H1 (cell line): Measurements from ENCODE around the gene CCDC14. TPM values are rescaled to one million over a fixed set of nuclear protein-coding genes. Genes with fewer than 3 reads are reported as not detected.

Source experiments
- CTCF ChIA-PET: fragments of 300-600 bp; sonication (Branson Sonifier 250); formaldehyde crosslinking; loops from one replicate; lab custom pipeline; 2021; ENCODE audit not compliant: partially characterized antibody; lab: Charles Lee
- POLR2A ChIA-PET: fragments of 300-600 bp; sonication (Branson Sonifier 250); formaldehyde crosslinking; loops from one replicate; lab custom pipeline; 2021; ENCODE audit warnings: inconsistent platforms; ENCODE audit not compliant: partially characterized antibody; lab: Charles Lee
- DNase-seq, 2 experiments: peaks; one replicate each; pipeline versions ENCODE4 v3.0.0 to v3.0.0-alpha.2; 2010 to 2022; ENCODE audit warnings: low spot score in 2 of 2, low read depth in 1 of 2, mixed read lengths in 1 of 2
- FAIRE-seq: peaks from 2 replicates; lab custom pipeline; 2011; peaks lifted over from hg19 to GRCh38; lab: Jason Lieb, UNC
- H2AFZ ChIP-seq: 2 replicates; pipeline ENCODE4 v1.8.1; 2012; ENCODE audit warnings: low read length, inconsistent platforms
- H2AK5ac ChIP-seq: 2 replicates; pipeline ENCODE4 v1.6.1; 2013; ENCODE audit warnings: low read depth, low read length
- H2BK120ac ChIP-seq: replicated peaks from 2 replicates; pipeline ENCODE3; 2013; ENCODE audit warnings: low read depth, low read length, inconsistent platforms
- H2BK12ac ChIP-seq: 2 replicates; pipeline ENCODE4 v1.6.1; 2013; ENCODE audit warnings: low read depth, low read length
- H2BK15ac ChIP-seq: 2 replicates; pipeline ENCODE4 v1.6.1; 2013; ENCODE audit warnings: low read length
- H2BK20ac ChIP-seq: 2 replicates; pipeline ENCODE4 v1.6.1; 2013; ENCODE audit warnings: low read length
- H2BK5ac ChIP-seq: 2 replicates; pipeline ENCODE4 v1.6.1; 2013; ENCODE audit warnings: low read depth, low read length
- H3K14ac ChIP-seq: 2 replicates; pipeline ENCODE4 v1.6.1; 2013; ENCODE audit warnings: inconsistent platforms; ENCODE audit not compliant: insufficient read length
- H3K18ac ChIP-seq: 2 replicates; pipeline ENCODE4 v1.6.1; 2013; ENCODE audit warnings: low read length; ENCODE audit errors: extremely low read depth
- H3K23ac ChIP-seq: 2 replicates; pipeline ENCODE4 v1.6.1; 2013; ENCODE audit warnings: inconsistent platforms; ENCODE audit not compliant: insufficient read length
- H3K23me2 ChIP-seq: 2 replicates; pipeline ENCODE4 v1.6.1; 2013; ENCODE audit warnings: low read depth, low read length
- H3K27ac ChIP-seq: 2 replicates; pipeline ENCODE4 v1.6.1; 2011; ENCODE audit warnings: low read depth, low read length, inconsistent platforms
- H3K27me3 ChIP-seq, 4 experiments: replicated peaks in 1 of 4; 1 replicate in 1 of 4; 2 replicates in 3 of 4; pipeline versions ENCODE4 v1.6.1 to v1.8.1; 2011 to 2013; ENCODE audit warnings: low read length in 3 of 4, mild to moderate bottlenecking in 3 of 4, inconsistent platforms in 2 of 4, mixed read lengths in 2 of 4, moderate library complexity in 1 of 4; ENCODE audit not compliant: control insufficient read depth in 3 of 4, insufficient read depth in 3 of 4; ENCODE audit errors: extremely low read depth in 1 of 4
- H3K36me3 ChIP-seq, 4 experiments: 2 replicates each; pipeline versions ENCODE4 v1.6.1 to v1.8.1; 2011 to 2013; ENCODE audit warnings: mild to moderate bottlenecking in 4 of 4, low read length in 3 of 4, moderate library complexity in 2 of 4, control low read depth in 1 of 4, inconsistent platforms in 1 of 4; ENCODE audit not compliant: insufficient read depth in 4 of 4, control insufficient read depth in 2 of 4
- H3K4ac ChIP-seq: replicated peaks from 2 replicates; pipeline ENCODE3; 2013; ENCODE audit warnings: low read length, low read depth, mixed read lengths, inconsistent platforms; ENCODE audit not compliant: insufficient read length
- H3K4me1 ChIP-seq, 4 experiments: replicated peaks in 1 of 4; 1 replicate in 1 of 4; 2 replicates in 3 of 4; pipeline versions ENCODE4 v1.6.1 to v1.8.1; 2011 to 2013; ENCODE audit warnings: low read length in 3 of 4, inconsistent platforms in 2 of 4, mixed read lengths in 1 of 4; ENCODE audit not compliant: insufficient read depth in 4 of 4, control insufficient read depth in 3 of 4
- H3K4me2 ChIP-seq, 2 experiments: 2 replicates each; pipeline versions ENCODE4 v1.6.1 to v1.8.1; 2011 to 2013; ENCODE audit warnings: low read depth in 2 of 2, low read length in 2 of 2, control low read depth in 1 of 2, inconsistent platforms in 1 of 2, mild to moderate bottlenecking in 1 of 2; ENCODE audit not compliant: insufficient read depth in 1 of 2
- H3K4me3 ChIP-seq, 4 experiments: fragments of 200-600, 300-600 bp in 1 of 4; sonication (generic), shearing (Covaris generic), sonication (Bioruptor Twin) in 1 of 4; 2 replicates each; pipeline versions ENCODE4 v1.5.1 to v1.8.1; 2011 to 2016; ENCODE audit warnings: low read length in 4 of 4, low read depth in 3 of 4, control low read depth in 2 of 4, inconsistent platforms in 2 of 4, mild to moderate bottlenecking in 2 of 4, mixed read lengths in 1 of 4, moderate library complexity in 1 of 4; ENCODE audit not compliant: insufficient read depth in 2 of 4; ENCODE audit errors: extremely low read depth in 1 of 4
- H3K56ac ChIP-seq: replicated peaks from 2 replicates; pipeline ENCODE3; 2013; ENCODE audit warnings: low read depth, mild to moderate bottlenecking, mixed read lengths, low read length, inconsistent platforms; ENCODE audit not compliant: insufficient read length
- H3K79me1 ChIP-seq: 2 replicates; pipeline ENCODE4 v1.6.1; 2013; ENCODE audit warnings: low read depth, low read length, control low read depth
- H3K79me2 ChIP-seq, 2 experiments: 2 replicates each; pipeline versions ENCODE4 v1.6.1 to v1.8.1; 2012 to 2013; ENCODE audit warnings: low read length in 2 of 2, mild to moderate bottlenecking in 2 of 2, inconsistent platforms in 1 of 2; ENCODE audit not compliant: insufficient read depth in 2 of 2, control insufficient read depth in 1 of 2
- H3K9ac ChIP-seq, 4 experiments: replicated peaks in 1 of 4; 1 replicate in 1 of 4; 2 replicates in 3 of 4; pipeline versions ENCODE4 v1.6.1 to v1.8.1; 2011 to 2013; ENCODE audit warnings: low read depth in 3 of 4, low read length in 3 of 4, control low read depth in 2 of 4, mild to moderate bottlenecking in 2 of 4, moderate library complexity in 2 of 4, inconsistent platforms in 1 of 4; ENCODE audit errors: extremely low read depth in 1 of 4
- H3K9me3 ChIP-seq, 2 experiments: 2 replicates each; pipeline versions ENCODE4 v1.6.1 to v1.8.1; 2012 to 2013; ENCODE audit warnings: mild to moderate bottlenecking in 2 of 2, moderate library complexity in 2 of 2, control low read depth in 1 of 2, inconsistent platforms in 1 of 2, low read depth in 1 of 2, low read length in 1 of 2, mixed read lengths in 1 of 2; ENCODE audit not compliant: insufficient read depth in 2 of 2
- H4K20me1 ChIP-seq, 2 experiments: replicated peaks in 1 of 2; 2 replicates each; pipeline versions ENCODE3 to v1.8.1; 2011 to 2013; ENCODE audit warnings: inconsistent platforms in 2 of 2, low read length in 2 of 2, mild to moderate bottlenecking in 1 of 2; ENCODE audit not compliant: insufficient read depth in 2 of 2, control insufficient read depth in 1 of 2
- H4K5ac ChIP-seq: 2 replicates; pipeline ENCODE4 v1.6.1; 2013; ENCODE audit warnings: low read length, low read depth, mixed read lengths, inconsistent platforms; ENCODE audit not compliant: insufficient read length
- H4K8ac ChIP-seq: 2 replicates; pipeline ENCODE4 v1.8.0; 2013; ENCODE audit warnings: mild to moderate bottlenecking, moderate library complexity, low read length, inconsistent platforms; ENCODE audit not compliant: insufficient read depth; ENCODE audit errors: extremely low read depth
- H4K91ac ChIP-seq: replicated peaks from 2 replicates; pipeline ENCODE3; 2013; ENCODE audit warnings: low read length, mixed read lengths, inconsistent platforms; ENCODE audit not compliant: insufficient read length
- BCL11A ChIP-seq, 2 experiments: IDR thresholded peaks; one replicate each; pipeline ENCODE4 v1.6.1; 2011; ENCODE audit warnings: low read depth in 2 of 2, low read length in 2 of 2, mild to moderate bottlenecking in 2 of 2
- BRCA1 ChIP-seq: IDR thresholded peaks from 2 replicates; pipeline ENCODE4 v1.6.1; 2012; ENCODE audit warnings: low read depth, low read length, improper control_type of control experiment
- CREB1 ChIP-seq: IDR thresholded peaks from 2 replicates; pipeline ENCODE4 v1.6.1; 2012; ENCODE audit warnings: inconsistent platforms
- JUN ChIP-seq: IDR thresholded peaks from 2 replicates; pipeline ENCODE4 v1.6.1; 2011; ENCODE audit warnings: low read depth, mild to moderate bottlenecking, improper control_type of control experiment, low read length
- KDM4A ChIP-seq: IDR thresholded peaks from one replicate; pipeline ENCODE4 v1.7.1; 2012; ENCODE audit warnings: low read depth, mild to moderate bottlenecking, moderate library complexity, low read length, inconsistent platforms; ENCODE audit not compliant: severe bottlenecking
- PHF8 ChIP-seq: fragments of 200-600 bp; sonication (generic); conservative IDR thresholded peaks from 2 replicates; pipeline ENCODE4 v1.7.1; 2012; ENCODE audit warnings: low read depth, mild to moderate bottlenecking, inconsistent platforms, low read length, moderate library complexity
- POLR2A ChIP-seq, 2 experiments: IDR thresholded peaks; 1 replicate in 1 of 2; 2 replicates in 1 of 2; pipeline ENCODE4 v1.6.1; 2011; ENCODE audit warnings: low read depth in 2 of 2, low read length in 2 of 2, mild to moderate bottlenecking in 2 of 2; ENCODE audit errors: control extremely low read depth in 1 of 2
- SAP30 ChIP-seq: fragments of 300-600 bp; sonication (generic); IDR thresholded peaks from 2 replicates; pipeline ENCODE4 v1.7.1; 2012; ENCODE audit warnings: low read length, moderate library complexity, mild to moderate bottlenecking, inconsistent platforms; ENCODE audit not compliant: insufficient read depth, insufficient replicate concordance
- SP1 ChIP-seq: IDR thresholded peaks from 2 replicates; pipeline ENCODE4 v1.6.1; 2011; ENCODE audit warnings: low read depth, low read length
- SP4 ChIP-seq: IDR thresholded peaks from 2 replicates; pipeline ENCODE4 v1.6.1; 2012; ENCODE audit warnings: low read length, inconsistent platforms
- TEAD4 ChIP-seq: IDR thresholded peaks from 2 replicates; pipeline ENCODE4 v1.6.1; 2012; ENCODE audit warnings: low read depth, low read length, inconsistent platforms, mixed read lengths
- WGBS, 2 experiments: shearing (Covaris generic) in 1 of 2; methylation state at CpG; one replicate each; pipeline versions ENCODE4 v1.1.6 to v1.1.7; 2013 to 2015; ENCODE audit warnings: low lambda C conversion rate in 2 of 2, mixed read lengths in 2 of 2, inconsistent platforms in 1 of 2, low coverage in 1 of 2, missing lambda C conversion rate in 1 of 2; ENCODE audit not compliant: insufficient replicate concordance in 2 of 2, insufficient coverage in 1 of 2, insufficient read length in 1 of 2; ENCODE audit errors: extremely low coverage in 1 of 2, missing lambda C conversion rate in 1 of 2; 5-methylcytosine and 5-hydroxymethylcytosine counted together
- polyA plus RNA-seq, 7 experiments: library from polyadenylated mRNA; depleted of rRNA in 3 of 7; stranded (reverse) in 5 of 7; unstranded in 2 of 7; fragments of >200 nt in 5 of 7; fragments of 200-250 nt in 2 of 7; gene quantifications; 1 replicate in 5 of 7; 2 replicates in 1 of 7; 4 replicates in 1 of 7; pipeline versions ENCODE4 v1.2.1 to v1.2.3, GENCODE V29; 2011 to 2013; ENCODE audit warnings: missing spikeins in 2 of 7, mixed read lengths in 2 of 7
- total RNA-seq: library from RNA; stranded (reverse); fragmentation: NEBNext Ultra II Directional; extraction: Animal tissue kit (Norgen Biotek cat#: 25700); gene quantifications from 2 replicates; pipeline ENCODE4 v1.2.1, GENCODE V29; 2021
- TF ChIP-seq, protein P1 (sequence below): IDR thresholded peaks from 2 replicates; pipeline ENCODE4 v1.6.1; 2012; ENCODE audit warnings: low read length, inconsistent platforms

CCDC14 gene
- total and polyA plus RNA-seq, 2 of the 8 experiments (the other 6 are each of a cell fraction or from before 2014, with no cell fraction given) = 53.6 to 95.7 TPM

DNA sequence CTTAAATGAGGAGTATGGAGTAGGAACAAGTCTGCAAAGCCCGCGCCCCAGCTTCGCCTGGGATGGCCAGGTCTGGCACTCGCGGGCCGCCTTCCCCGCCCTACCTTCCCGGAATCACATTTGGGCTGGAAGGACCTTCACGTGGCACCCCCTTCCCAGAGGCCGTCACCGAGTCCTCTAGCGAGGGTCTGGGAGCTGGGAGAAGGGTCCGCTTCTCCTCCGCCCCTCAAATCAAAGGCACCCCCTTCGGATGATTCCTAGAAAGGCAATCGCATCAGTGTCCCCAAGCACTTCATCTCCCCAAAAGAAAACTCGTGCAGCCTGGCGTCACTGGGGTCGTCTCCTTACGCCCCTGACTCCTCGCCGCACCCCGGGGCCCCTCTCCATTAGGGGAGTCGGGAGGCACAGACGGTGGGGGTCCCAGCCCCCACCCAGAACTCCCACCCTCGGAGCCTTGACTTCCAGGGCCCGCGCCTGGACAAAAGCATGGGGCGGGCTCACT is 77.3 kb downstream of the CCDC14 start:
- peak overlapping the region in 3 of 4 experiments; percentile 42 to 57 (median 55); a peak in 6 of 7 replicates for H3K9ac ChIP-seq
- no peak overlapping the region for H2BK120ac ChIP-seq
- CTCF ChIA-PET = no interaction called here
- WGBS, 2 experiments = 2% methylated on average over 16 of the region's 29 CpGs; no CpG with 5 or more reads in 1 of the 2 experiments
- H3K14ac ChIP-seq = no peak overlapping the region
- peak overlapping the region; percentile 85 to 93 for H3K4me2 ChIP-seq
- FAIRE-seq = no peak
- H3K79me2 ChIP-seq = no peaks in the 10 kb centered on the region
- H3K27ac ChIP-seq = no peak overlapping the region
- H3K56ac ChIP-seq = peak overlapping the region; percentile 66
- DNase-seq = peak in 1 of 2 experiments; percentile 72
- H2BK12ac ChIP-seq = no peak overlapping the region
- peak overlapping the region; percentile 56; the same call in 1 of the 2 replicates for H2BK5ac ChIP-seq
- H3K23ac ChIP-seq = no peak overlapping the region
- no peaks in the 10 kb centered on the region for H3K9me3 ChIP-seq
- peaks cover 10% of the 10 kb centered on the region for H3K23me2 ChIP-seq
- no peak overlapping the region for H2BK15ac ChIP-seq
- H4K5ac ChIP-seq = no peak overlapping the region
- H3K4me3 ChIP-seq = peak overlapping the region; percentile 65 to 89 (median 82)
- no peak overlapping the region for H4K91ac ChIP-seq
- H3K79me1 ChIP-seq = no peaks in the 10 kb centered on the region
- H3K4ac ChIP-seq = no peak overlapping the region
- peak overlapping the region; percentile 62 for H3K18ac ChIP-seq
- no peak overlapping the region for H2BK20ac ChIP-seq
- H3K36me3 ChIP-seq = no peaks in the 10 kb centered on the region
- peak overlapping the region; percentile 72 for H4K8ac ChIP-seq
- POLR2A ChIA-PET = interaction anchor here (0.7 to 1.5 kb wide), 4 partner anchors 13 to 1991 kb away, joined by 3 to 5 read pairs (median 4); no protein-coding TSS in a partner anchor
- H3K4me1 ChIP-seq = peaks cover 0 to 6% (median 3%) of the 10 kb centered on the region in 4 experiments; a peak in 4 of 7 replicates
- no peaks in the 10 kb centered on the region for H4K20me1 ChIP-seq
- no peak overlapping the region for H2AK5ac ChIP-seq
- 0 out of 2 replicates have a peak overlapping the region, but pooled peaks have one; percentile 56 for H2AFZ ChIP-seq
- H3K27me3 ChIP-seq = peaks cover 0 to 9% (median 4%) of the 10 kb centered on the region in 4 experiments; a peak in 3 of 7 replicates
- peak; percentile 73 for TF ChIP-seq KDM4A
- no peak for TF ChIP-seq BRCA1
- 0 out of 2 replicates have a peak, but pooled peaks have one; percentile 30 for TF ChIP-seq CREB1
- TF ChIP-seq POLR2A (IDR thresholded peaks at IDR 0.05; ENCODE audit: control extremely low read depth in 1 of 2, low read depth in 2 of 2, low read length in 2 of 2) = peak in 1 of 2 experiments; percentile 23; a peak in 1 of 3 replicates
- TF ChIP-seq, protein P1, sequence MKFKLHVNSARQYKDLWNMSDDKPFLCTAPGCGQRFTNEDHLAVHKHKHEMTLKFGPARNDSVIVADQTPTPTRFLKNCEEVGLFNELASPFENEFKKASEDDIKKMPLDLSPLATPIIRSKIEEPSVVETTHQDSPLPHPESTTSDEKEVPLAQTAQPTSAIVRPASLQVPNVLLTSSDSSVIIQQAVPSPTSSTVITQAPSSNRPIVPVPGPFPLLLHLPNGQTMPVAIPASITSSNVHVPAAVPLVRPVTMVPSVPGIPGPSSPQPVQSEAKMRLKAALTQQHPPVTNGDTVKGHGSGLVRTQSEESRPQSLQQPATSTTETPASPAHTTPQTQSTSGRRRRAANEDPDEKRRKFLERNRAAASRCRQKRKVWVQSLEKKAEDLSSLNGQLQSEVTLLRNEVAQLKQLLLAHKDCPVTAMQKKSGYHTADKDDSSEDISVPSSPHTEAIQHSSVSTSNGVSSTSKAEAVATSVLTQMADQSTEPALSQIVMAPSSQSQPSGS = no peak
- TF ChIP-seq BCL11A (IDR thresholded peaks at IDR 0.05; ENCODE audit: low read depth in 2 of 2, low read length in 2 of 2) = no peak
- TF ChIP-seq TEAD4 = no peak
- no peak for TF ChIP-seq SP1
- TF ChIP-seq SAP30 = no peak
- no peak for TF ChIP-seq JUN
- peak; percentile 57 for TF ChIP-seq PHF8
- TF ChIP-seq SP4 = no peak
